Measurements from ENCODE around the gene CASZ1.

DNA sequence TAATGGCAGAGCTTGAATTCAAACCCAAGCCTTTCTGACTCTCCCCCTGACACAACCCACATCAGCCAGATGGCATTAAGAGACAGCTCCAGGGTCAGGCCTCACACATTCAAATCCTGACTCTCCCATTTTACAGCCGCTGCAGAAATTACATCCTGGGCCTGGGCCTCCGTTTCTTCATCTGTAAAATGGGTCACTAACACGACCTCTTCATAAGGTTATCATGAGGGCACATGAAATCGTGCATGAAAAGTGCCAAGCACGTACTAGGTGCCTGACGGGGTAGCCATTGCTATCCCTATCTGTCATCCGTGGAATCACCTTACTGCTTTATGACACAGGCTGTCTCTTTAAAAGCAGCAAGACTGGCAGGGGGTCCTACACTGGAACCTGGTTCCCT lies 19.8 kb upstream of the CASZ1 start:
- TF ChIP-seq, protein P1, sequence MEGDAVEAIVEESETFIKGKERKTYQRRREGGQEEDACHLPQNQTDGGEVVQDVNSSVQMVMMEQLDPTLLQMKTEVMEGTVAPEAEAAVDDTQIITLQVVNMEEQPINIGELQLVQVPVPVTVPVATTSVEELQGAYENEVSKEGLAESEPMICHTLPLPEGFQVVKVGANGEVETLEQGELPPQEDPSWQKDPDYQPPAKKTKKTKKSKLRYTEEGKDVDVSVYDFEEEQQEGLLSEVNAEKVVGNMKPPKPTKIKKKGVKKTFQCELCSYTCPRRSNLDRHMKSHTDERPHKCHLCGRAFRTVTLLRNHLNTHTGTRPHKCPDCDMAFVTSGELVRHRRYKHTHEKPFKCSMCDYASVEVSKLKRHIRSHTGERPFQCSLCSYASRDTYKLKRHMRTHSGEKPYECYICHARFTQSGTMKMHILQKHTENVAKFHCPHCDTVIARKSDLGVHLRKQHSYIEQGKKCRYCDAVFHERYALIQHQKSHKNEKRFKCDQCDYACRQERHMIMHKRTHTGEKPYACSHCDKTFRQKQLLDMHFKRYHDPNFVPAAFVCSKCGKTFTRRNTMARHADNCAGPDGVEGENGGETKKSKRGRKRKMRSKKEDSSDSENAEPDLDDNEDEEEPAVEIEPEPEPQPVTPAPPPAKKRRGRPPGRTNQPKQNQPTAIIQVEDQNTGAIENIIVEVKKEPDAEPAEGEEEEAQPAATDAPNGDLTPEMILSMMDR (IDR thresholded peaks at IDR 0.05), result no peak
- TF ChIP-seq ZFX (IDR thresholded peaks at IDR 0.05; ENCODE audit: borderline replicate concordance), result no peak
